HG03558 (cell line): ENCODE results near the gene MBD5.
A peak's percentile ranks its signal among the peaks of the same experiment; 100 is the strongest.

Experiments used
- ATAC-seq: cut with Tn5 transposase; IDR thresholded peaks from one replicate; pipeline ENCODE4 v1.9.1; 2021; ENCODE audit warnings: moderate number of reproducible peaks; ENCODE audit not compliant: unreplicated experiment; ENCODE audit errors: extremely low read depth

The MBD5 gene

DNA sequence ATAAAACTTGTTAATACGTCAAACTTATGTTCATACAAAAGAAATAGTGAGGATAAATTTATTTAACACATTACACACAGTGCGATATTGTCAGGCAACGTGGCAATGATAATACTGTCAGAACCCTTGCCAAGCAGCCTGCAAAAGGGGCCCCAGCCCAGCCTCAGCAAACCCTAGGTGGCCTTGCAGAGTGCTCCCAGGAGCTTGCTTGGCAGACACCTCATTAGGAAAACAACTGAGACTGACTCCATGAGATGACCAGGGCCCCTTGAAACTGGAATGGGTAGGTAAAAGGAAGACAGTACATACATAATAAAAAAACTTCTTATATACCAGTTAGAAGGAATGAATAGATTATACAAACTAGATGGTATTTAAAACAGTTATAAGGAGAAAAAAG is 487.1 kb downstream of the MBD5 start:
- ATAC-seq: no peak

DNA sequence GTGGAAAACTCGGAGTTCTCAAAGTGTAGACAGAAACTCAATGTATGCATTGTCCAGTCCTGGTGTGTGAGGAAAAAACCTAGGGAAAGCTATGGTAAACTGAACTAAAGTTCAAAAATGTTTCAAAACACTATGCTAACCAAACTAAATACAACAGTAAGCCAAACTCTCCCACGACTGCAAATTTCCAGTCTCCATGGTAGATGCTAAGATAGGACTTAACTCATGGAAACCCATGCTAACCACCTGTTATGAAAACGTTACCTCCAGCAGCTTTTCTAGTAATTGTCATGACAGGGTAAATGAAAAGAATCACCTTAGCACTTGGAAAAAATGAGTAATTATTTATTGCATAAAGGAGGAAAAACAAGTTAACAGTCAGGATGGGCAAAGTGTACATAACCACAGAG is 488.0 kb downstream of the MBD5 start:
- ATAC-seq: no peak

DNA sequence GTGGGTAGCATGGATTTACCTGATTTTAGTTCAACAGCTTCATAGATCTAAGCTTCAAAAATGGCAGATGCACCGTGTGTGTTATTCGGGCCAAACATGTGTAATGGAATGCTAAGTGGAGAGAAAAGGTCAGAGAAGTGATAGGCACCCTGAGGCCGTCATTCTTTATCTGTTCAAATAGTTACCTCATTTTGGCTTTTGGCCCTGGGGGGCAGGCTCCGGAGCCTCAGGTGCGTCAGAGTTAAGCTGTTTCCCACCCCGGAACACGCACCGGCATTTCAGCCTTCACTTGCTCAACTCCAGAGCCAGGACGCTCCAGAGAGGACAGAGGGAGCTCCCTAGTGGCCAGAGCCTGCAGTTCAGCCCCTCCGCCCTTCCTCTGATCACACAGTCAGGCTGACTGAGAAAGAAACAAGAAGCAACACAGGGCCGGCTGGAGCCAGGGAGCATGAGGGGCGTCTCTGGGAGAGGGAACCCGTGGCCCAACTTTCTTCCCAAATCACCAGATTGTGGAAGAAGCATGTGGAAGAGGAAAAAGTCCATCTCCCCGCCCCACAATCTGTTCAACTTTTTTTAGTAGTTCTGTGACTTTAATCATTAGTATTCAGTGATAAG is 488.5 kb downstream of the MBD5 start:
- peak; percentile 99 for ATAC-seq

DNA sequence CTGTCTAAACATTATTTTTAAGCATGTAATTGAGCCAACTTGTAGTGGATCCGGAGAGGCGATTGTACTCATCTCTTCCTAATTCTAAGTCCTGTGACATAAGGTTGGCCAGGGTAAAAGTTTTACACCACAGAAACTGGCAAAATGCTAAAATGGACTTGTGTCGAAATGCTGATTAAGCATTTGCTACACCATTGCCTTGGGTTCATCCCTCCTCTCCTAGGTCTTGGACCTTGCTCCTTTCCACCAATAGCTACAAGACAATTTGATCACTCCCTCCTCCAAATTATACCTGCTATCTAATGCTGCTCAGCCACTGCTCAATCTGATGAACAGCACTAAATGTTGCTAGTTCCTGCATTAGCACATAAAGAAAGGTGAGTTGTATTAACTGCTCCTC is 491.0 kb downstream of the MBD5 start:
- ATAC-seq: no peak

DNA sequence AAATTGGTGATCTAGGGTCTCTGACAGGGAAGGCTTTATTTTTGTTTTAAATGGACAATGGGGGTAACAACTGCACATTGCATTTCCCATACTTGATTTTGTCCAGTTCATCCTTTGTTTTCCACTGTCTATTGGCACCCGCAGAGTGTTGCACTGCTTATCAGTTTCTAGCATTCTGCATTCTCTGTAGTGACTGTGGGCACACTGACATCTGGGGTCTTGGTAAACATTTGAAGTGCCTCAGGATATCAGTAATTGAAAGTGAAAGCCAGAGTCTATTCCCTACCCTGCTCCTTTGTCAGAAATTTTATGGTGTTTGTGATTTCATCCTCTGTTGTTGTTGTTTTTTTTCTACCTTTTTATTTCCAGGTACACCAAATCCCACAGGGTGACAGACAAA is 491.6 kb downstream of the MBD5 start:
- ATAC-seq: no peak

DNA sequence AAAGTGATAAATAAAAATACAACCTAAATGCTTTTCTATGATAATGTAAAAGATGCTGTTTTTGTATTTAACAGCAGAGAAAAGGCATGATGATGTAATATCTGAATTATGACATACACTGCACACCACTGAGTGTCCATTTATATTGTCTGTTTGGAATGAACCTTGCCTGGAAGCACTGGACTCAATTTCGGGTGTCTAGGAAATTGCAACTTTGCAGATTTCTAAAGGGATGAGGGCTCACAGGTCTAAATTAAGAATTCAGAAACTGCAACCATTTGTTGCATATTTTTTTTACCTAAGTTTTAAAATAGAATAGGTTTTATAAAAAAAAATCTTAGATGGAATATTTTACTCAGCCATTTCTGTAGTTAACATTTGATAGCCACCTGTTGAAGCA is 492.5 kb downstream of the MBD5 start:
- no peak for ATAC-seq

DNA sequence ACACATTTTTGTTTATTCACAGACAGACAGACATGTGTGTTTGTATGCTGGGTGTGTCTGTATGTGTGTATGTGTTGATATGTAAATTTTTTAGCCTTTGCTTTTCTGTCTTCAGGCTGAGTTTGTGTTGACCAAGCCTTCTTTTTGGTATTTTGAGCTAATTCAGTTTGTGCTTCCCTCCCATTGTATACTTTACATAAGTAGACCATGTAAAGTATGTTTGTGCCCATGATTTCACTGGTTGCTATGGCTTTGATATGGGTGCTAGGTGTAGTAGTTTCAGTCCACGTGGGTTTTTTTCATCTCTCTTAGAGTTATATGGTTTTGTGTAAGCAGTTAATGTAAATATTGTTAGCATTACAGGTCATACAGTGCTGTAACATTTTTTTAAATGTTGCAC is 494.2 kb downstream of the MBD5 start:
- no peak for ATAC-seq

DNA sequence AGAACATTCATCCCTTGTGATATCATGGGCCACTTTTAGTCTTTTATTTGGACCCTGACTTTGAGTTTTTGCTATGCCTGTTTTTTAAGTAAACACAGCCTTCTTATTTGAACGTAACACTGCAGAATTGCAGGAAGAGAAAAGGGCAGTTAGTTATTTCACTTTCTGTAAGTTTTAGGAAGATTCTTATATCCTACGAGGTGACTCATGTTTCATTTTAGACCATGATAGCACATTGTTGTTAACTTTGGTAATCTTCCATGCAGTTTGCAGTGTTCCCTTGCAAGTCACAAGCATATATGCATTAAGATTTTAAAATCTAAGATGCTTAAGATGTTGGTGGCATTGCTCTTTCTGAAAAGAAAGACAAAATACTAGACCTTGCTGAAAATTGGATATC is 495.1 kb downstream of the MBD5 start:
- no peak for ATAC-seq

DNA sequence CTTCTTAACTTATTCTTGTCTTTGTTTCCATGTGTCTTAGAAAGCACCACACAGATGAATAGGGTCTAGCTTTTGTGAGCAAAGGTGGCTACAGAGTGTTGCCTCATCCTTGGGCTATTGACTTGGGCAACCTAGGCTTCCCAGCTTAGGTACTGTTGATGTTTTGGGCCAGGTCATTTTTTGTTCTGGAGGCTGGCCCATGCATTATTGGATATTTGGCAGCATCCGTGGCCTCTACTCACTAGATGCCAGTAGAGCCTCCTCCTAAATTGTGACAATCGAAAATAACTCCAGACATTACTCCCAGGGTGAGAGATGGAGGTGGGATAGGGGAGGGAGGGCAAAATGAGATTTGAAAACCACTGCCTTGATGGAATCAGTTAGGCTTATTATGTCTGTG is 496.4 kb downstream of the MBD5 start:
- no peak for ATAC-seq

DNA sequence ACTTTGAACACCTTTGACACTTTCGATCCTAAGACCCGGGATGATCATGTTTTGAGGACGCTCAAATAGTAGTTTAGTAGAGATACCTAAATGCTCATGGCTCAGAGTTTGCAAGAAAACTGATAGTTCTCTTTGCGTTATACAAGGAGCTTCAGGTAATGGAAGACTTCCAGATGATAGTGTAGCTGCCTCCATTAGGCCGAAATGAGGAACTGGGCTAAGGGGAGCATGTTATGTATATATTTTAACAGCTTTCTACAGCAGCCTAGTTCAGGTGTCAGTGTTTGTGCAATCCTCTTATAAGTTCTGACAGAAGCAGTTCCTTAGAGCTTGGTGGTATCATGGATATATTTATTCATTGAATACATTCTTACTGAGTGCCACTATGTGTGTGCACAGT is 496.9 kb downstream of the MBD5 start:
- ATAC-seq: no peak

DNA sequence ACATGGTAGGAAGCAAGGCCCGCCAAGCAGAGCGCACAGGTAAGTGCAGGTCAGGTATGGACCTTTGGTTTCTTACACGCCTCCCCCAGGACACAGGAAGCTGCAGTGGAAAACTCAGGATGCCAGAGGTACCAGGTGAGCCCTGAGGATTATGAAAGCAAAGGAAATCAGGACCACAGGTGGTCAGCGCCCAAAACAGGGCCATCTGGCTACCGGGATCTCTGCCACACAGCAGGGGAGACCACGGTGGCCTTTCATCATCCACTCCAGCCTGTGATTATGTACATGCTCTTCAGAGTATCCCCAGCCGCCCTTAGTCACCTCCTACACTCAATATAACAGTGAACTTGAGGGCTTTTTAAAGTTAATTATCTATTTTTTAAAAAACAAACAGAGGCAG is 498.1 kb downstream of the MBD5 start:
- no peak for ATAC-seq

DNA sequence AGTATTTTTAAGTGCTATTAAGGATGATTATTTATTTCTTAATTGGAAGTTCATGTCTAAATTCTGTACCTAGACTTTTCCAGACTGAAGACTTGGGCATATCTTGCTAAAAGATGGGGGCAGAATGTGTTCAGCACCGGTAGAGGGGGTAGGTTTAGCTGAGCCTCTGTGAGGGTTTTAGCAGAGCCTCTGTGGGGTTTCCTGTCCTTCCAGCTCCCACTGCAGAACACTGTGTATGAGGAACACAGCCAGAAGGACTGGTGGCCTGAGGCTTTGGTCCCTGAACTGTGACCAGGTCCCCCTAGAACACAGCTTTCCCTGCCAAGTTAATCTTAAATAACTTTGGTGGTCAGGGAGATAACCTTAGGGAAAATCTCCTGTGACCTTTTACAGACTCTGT is 500.3 kb downstream of the MBD5 start:
- ATAC-seq: no peak

DNA sequence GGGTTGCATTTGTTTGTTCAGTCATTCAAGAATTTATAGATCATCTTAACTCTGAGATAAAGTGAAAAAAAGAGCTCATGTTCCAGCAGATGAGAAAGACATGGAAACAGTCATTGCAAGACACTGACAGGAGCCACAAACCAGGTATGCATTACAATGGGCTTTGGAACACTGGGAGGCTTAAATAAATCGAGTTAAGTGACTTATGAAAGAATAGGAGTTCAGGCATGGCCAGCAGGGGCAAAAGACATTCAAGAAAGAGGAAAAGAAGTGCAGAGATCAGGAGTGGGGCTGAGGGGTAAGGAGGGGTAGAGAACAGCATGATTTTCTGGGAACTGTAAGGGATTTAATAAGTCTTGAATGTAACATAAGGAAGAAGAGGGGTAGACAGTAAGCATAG is 502.4 kb downstream of the MBD5 start:
- ATAC-seq: no peak

DNA sequence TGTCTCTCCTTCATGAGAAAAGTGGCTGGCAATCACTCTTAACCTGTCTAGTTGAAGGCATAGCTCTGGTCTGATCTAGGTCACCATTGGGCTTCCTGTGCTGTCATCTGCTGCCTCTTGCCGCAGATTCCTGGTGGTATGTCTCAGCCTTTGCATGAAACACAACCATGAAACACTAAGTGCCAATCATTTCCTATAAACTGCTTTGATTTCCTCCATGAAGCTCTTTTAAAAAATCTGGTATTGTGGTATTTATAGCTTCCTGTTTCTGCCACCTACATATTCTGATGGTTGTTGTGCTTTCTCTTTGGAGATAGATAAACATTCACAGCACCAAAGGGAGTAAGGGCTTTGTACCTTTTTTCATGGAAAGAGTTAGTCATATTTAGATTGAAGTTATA is 503.6 kb downstream of the MBD5 start:
- no peak for ATAC-seq

DNA sequence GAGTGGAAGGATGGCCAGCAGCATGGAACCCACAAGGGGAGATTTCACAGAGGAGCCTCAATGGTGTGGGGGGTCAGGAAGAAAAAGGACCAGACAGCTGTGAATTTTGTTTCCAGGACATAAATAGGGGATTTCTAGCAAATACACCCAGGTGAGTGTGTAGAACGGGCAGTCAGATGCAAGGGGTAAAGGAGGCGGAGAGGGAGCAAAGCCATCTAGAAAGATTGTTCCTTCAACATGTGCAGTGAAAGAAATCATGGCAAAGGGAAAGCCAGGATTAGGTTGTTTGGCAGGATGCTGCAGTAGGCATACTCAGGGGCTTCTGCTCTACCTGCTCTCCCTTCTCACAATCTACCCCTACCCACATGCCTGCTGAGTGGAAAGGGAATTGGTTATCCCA is 504.2 kb downstream of the MBD5 start:
- no peak for ATAC-seq

DNA sequence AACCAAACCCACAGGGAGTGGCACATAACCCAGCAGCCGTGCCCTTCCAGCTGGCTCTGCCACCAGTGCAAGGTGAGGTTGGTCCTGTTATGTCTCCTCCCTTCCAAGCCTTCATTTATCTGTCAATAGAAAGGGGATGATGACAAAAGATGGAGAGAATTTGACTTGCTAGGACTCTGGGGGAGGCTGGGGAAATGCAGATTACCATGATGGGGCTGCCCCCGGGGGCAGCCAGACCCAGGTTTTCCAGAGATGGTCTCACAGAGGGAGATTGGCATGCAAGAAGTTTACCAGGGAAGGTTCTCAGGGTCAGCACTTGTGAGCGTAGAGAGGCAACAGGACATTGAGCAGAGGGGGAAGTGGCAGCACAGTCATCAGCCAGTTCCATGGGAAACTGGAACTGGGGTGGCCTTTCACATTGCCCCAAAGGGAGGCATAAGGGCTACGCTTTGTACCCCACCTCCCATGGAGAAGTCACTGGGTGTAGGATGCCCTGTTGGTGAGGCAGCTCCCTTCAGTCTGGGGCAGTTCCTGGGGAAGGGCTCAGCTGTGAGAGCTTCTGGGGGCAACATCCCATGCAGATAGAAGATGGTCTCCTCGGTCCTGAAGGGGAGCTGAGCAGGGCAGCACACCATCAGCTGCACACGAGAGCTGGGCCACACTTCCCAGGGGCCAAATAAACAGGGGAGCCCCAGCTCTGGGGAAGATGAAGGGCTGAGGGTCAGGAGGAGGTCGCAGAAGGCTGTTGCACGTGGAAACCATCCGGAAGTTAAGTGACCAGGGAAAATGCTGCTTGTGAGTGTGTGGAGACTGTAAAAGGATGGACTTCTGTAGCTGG is 505.8 kb downstream of the MBD5 start:
- ATAC-seq: no peak

DNA sequence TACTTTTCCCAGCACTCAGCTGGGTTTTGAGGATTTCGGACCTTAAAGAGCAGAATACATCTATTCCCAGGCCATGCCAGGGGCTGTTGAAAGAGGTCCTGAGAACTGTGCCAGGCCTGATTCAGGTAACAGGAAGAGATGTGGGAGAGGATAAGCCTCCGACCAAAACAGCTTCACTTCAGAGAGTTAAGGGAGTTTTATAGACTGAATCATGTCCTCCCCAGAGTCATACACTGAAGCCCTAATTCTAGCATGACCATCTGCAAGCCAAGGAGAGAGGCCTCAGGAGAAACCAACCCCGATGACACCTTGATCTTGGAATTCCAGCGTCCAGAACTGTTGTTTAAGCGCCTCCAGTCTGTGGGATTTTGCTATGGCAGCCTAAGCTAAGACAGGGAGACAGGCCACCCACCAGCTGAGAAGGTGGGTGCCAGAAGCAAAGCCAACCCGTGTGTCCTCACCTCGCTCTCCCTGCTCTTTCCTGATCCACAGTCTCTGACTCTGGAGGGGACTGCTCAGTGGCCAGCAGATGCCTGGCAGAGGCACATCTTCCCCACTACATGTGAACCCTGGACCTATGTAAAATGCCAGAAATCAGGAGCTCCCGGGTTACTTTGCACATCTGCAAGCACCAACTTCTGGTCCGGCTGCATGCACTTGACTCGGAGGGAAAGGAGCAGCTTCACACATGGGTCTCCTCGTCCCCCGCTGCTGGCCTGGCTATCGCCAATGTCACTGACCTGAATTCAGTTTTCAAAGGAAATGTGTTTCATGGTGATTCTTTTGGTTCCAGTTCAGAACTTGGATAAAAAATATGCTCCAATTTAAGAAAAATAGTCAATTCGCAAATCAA is 506.8 kb downstream of the MBD5 start:
- no peak for ATAC-seq

DNA sequence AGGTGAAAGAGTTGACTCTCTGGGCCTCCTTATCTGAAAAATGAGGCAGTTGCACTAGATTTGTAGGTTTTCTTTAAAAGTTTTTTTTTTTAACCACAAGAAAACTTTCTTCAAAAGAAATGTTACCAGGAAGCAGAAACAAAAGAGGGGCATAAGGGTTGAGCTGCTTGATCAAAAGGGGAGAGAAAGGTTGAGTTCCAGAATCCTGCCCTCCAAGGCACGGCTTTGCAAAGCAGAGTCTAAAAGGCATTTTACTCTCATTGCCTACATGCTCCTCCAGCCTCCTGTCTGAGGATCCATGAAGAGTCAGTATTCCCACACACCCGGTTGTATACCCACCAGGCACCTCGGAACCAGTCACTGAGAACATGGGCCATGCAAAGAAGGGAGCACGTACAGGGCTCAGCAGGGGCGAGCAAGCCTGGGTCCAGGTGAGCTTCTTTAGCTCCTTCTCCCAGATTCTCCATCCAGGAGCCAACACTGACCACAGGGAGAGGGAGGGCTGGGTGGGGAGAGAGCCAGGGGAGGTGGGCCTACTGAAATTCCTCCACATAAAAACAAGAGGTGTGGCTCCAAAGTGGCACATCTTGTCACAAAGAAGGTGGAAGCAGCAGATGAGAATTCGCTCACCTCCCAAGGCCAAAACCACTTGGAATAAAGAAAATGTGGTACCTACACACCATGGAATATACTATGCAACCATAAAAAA is 507.6 kb downstream of the MBD5 start:
- no peak for ATAC-seq

DNA sequence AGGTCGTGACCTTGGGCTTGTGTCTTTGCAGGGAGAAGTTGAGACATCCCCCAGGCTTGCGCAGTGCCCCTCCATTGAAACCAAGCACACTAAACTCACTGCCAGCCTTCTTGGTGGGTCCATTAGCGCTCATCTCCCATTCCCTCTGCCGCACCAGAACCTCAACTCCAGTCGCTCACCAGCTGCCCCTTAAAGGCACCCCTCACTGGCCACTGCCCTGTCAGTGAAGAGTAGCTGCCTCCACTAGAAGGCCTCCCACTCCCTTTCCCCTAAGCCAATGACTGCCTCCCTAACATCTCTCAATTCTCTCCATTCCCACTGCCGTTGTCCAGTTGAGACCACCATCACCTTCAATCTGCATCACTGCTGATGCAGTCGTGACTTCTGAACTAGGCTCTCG is 508.9 kb downstream of the MBD5 start:
- ATAC-seq: no peak

DNA sequence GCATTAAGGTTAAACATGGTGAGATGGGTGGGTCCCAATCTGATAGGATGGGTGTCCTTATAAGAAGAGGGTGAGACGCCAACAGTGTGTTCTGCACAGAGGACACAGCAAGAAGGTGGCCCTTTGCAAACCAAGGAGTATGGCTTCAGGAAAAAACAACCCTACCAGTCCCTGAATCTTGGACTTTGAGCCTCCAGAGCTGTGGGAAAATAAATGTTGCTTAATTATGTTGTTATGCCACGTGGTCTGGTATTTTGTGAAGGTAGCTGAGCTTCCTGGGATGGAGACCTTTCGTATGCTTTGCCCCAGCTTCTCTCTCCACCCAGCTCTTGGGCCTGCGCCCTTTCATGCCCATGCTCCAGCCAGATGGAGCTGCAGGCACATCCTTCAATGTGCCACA is 509.5 kb downstream of the MBD5 start:
- ATAC-seq: no peak

DNA sequence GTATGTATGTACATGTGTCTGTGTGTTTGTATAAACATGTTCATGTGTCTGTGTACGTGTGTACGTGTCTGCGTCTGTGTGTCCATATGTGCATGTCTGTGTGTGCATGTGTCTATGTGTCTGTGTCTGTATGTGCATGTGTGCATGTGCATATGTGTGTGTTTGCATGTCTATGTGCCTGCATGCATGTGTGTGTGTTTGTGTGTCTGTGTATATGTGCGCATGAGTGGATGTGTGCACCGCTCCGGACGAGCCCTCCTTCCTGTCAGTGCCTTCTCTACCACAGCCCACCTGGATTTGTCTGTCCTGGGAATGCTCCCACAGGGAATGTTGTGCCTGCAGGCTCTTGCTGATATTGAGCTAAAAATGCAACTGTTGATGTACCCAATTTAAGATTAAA is 510.3 kb downstream of the MBD5 start:
- ATAC-seq: no peak
